Sigmoid colon (tissue), 7 donors: ENCODE data around the gene MRPL46. TPM values are rescaled to one million over a fixed set of nuclear protein-coding genes. Genes with fewer than 3 reads are reported as not detected.

Experiments used
- DNase-seq: peaks from one replicate; pipeline ENCODE4 v3.0.0-alpha.2; 2019
- H3K27ac ChIP-seq, 4 donors: fragments of 200-600 bp; sonication (generic); one replicate each; pipeline ENCODE4 v1.5.1; 2016 to 2019; ENCODE audit warnings: mild to moderate bottlenecking in 1 of 4
- H3K27me3 ChIP-seq, 3 donors: fragments of 200-600 bp; sonication (generic); one replicate each; pipeline ENCODE4 v1.5.1; 2019; ENCODE audit warnings: mild to moderate bottlenecking in 1 of 3
- H3K36me3 ChIP-seq, 4 donors: fragments of 200-600 bp; sonication (generic); one replicate each; pipeline ENCODE4 v1.5.1; 2016 to 2019
- H3K4me1 ChIP-seq, 4 donors: fragments of 200-600 bp; sonication (generic); one replicate each; pipeline ENCODE4 v1.5.1; 2017 to 2019
- H3K4me3 ChIP-seq, 4 donors: fragments of 200-600 bp; sonication (generic); one replicate each; pipeline ENCODE4 v1.5.1; 2017 to 2019; ENCODE audit warnings: mild to moderate bottlenecking in 2 of 4, moderate library complexity in 1 of 4
- H3K9me3 ChIP-seq, 4 donors: fragments of 200-600 bp in 3 of 4; sonication (generic) in 3 of 4; one replicate each; pipeline versions ENCODE4 v1.5.1 to v1.6.1; 2013 to 2019
- EP300 ChIP-seq, 4 donors: sonication (generic); formaldehyde crosslinking; IDR thresholded peaks; one replicate each; pipeline ENCODE4 v1.6.1; 2017; ENCODE audit warnings: antibody characterized with exemption in 4 of 4
- POLR2A ChIP-seq, 2 donors: fragments of 450-650 bp; IDR thresholded peaks; one replicate each; pipeline ENCODE4 v1.6.1; 2016; ENCODE audit warnings: antibody characterized with exemption in 2 of 2, mild to moderate bottlenecking in 2 of 2, moderate library complexity in 2 of 2
- POLR2AphosphoS5 ChIP-seq, 4 donors: sonication (generic); formaldehyde crosslinking; IDR thresholded peaks; one replicate each; pipeline ENCODE4 v1.6.1; 2017; ENCODE audit warnings: antibody characterized with exemption in 4 of 4
- WGBS, 2 donors: extraction: QIAGEN DNeasy Blood & Tissue Kit; methylation state at CpG; one replicate each; pipeline ENCODE4 v1.1.7; 2013; 5-methylcytosine and 5-hydroxymethylcytosine counted together
- intact Hi-C: fragments of 100-400 bp; cut with DNase I; formaldehyde crosslinking; loops from one replicate; pipeline ENCODE4 v1.15.1; 2023
- polyA plus RNA-seq, 3 donors: library from polyadenylated mRNA; stranded (reverse); fragments of 200-250 nt; gene quantifications; one replicate each; pipeline ENCODE4 v1.2.3, GENCODE V29; 2013
- total RNA-seq, 4 donors: library from RNA; depleted of rRNA; stranded (reverse); fragments of >200 nt; gene quantifications; one replicate each; pipeline ENCODE4 v1.1.0, GENCODE V29; 2016
- TF ChIP-seq, protein P1 (sequence below), 4 experiments: fragments of 450-650 bp in 3 of 4; fragments of 200-600 bp in 1 of 4; IDR thresholded peaks; one replicate each; pipeline ENCODE4 v1.5.1; 2016 to 2019; ENCODE audit warnings: antibody characterized with exemption in 4 of 4, mild to moderate bottlenecking in 3 of 4, moderate library complexity in 2 of 4
- donor health status: healthy with polysubstance abuse.
- donor health status: Bipolar disorder and iron deficiency.
- donor health status: healthy.

The MRPL46 gene
- total and polyA plus RNA-seq, 7 donors = 15.9 to 53.6 (median 45.8) TPM

DNA sequence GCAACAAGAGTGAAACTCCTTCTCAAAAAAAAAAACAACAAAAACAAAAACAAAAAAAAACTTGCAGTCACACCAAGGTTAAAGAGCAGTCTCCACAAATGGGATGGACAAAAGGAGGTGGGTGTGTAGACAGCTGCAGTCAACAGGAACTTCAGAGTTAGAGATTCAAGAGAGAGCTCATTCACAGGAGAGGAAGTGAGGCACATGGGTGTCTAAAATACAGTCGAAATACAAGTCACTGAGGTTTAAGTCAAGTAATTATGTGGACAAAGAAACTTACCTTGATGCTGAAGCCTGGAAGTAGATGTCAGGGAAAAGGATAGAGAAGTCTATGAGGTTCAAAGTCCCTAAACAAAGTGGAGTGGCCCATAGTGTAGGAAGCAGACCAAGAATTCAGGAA is 15.1 kb upstream of the MRPL46 start:
- no peak for TF ChIP-seq POLR2A (IDR thresholded peaks at IDR 0.05)
- TF ChIP-seq POLR2AphosphoS5 (IDR thresholded peaks at IDR 0.05) = no peak
- no peak for TF ChIP-seq EP300 (IDR thresholded peaks at IDR 0.05)
- TF ChIP-seq, protein P1, sequence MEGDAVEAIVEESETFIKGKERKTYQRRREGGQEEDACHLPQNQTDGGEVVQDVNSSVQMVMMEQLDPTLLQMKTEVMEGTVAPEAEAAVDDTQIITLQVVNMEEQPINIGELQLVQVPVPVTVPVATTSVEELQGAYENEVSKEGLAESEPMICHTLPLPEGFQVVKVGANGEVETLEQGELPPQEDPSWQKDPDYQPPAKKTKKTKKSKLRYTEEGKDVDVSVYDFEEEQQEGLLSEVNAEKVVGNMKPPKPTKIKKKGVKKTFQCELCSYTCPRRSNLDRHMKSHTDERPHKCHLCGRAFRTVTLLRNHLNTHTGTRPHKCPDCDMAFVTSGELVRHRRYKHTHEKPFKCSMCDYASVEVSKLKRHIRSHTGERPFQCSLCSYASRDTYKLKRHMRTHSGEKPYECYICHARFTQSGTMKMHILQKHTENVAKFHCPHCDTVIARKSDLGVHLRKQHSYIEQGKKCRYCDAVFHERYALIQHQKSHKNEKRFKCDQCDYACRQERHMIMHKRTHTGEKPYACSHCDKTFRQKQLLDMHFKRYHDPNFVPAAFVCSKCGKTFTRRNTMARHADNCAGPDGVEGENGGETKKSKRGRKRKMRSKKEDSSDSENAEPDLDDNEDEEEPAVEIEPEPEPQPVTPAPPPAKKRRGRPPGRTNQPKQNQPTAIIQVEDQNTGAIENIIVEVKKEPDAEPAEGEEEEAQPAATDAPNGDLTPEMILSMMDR (IDR thresholded peaks at IDR 0.05) = no peak

DNA sequence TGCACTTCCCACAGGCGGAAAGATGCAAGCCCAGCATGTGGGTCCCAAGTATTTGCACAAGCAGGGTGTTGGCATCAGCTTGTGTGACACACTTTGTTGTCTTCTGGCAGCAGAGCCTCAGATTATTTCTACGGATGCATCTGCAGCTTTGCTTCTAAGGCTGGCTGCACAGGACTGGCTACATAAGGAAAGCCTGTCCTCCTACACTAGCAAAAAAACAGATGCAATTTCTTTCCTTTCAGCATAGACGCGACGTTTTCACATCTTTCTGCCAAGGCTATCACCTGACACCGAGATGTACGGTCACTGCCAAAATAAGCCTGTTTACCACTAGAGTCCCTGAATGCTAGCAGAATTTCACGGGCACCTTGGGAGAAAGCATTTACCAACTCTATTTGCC is 13.8 kb upstream of the MRPL46 start:
- WGBS, 2 donors = 84 to 91% methylated on average over 8 of the region's 8 CpGs
- intact Hi-C loops = no loop called here
- Histone ChIP-seq H3K4me1 (peaks cover 0 to 9% (median 6%) of the 10 kb centered on the region in 4 donors), H3K4me3 (no peak overlapping the region), H3K36me3 (peaks cover 0 to 17% (median 6%) of the 10 kb centered on the region in 4 donors), H3K9me3 (no peaks in the 10 kb centered on the region), H3K27me3 (no peaks in the 10 kb centered on the region), H3K27ac (no peak overlapping the region)
- TF ChIP-seq, protein P1 (IDR thresholded peaks at IDR 0.05) = no peak
- TF ChIP-seq POLR2AphosphoS5 (IDR thresholded peaks at IDR 0.05) = no peak
- no peak for TF ChIP-seq EP300 (IDR thresholded peaks at IDR 0.05)
- TF ChIP-seq POLR2A (IDR thresholded peaks at IDR 0.05) = no peak
- DNase-seq = no peak

More for the DNA sequence above, 15.1 kb upstream of the MRPL46 start:
- WGBS, 2 donors = 51 to 79% methylated on average over 1 of the region's 1 CpG
- intact Hi-C loops = no loop called here
- no peak for DNase-seq
- Histone ChIP-seq H3K36me3 (peaks cover 0 to 13% (median 6%) of the 10 kb centered on the region in 4 donors), H3K27ac (no peak overlapping the region), H3K27me3 (no peaks in the 10 kb centered on the region), H3K4me1 (no peaks in the 10 kb centered on the region), H3K4me3 (no peak overlapping the region), H3K9me3 (no peaks in the 10 kb centered on the region)

DNA sequence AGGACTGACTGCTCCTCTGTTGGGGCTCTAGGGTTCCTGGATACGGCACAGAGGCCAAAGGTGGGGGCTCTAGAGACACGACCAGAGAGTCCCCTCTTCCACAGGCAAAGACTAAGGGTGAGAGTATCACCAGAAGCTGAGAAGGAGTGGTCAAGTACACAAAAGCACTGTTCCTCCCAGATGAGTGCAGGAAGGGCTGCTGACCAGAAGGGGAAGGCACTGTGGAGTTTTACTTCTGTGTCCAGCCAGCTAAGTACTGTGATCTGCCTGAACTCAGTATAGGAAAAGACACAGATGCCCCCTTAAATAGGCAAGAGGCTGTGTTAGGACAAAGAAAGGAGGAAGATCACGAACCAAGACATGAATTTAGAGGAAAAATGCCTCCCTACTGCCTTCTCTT is 12.0 kb upstream of the MRPL46 start:
- H3K27ac ChIP-seq = no peak overlapping the region
- DNase-seq = no peak
- 50 to 89% methylated on average over 3 of the region's 3 CpGs for WGBS, 2 donors
- peaks cover 0 to 35% (median 12%) of the 10 kb centered on the region in 4 donors for H3K36me3 ChIP-seq
- no peak for TF ChIP-seq POLR2AphosphoS5 (IDR thresholded peaks at IDR 0.05)
- no peak for TF ChIP-seq EP300 (IDR thresholded peaks at IDR 0.05)
- TF ChIP-seq, protein P1 (IDR thresholded peaks at IDR 0.05) = no peak
- TF ChIP-seq POLR2A (IDR thresholded peaks at IDR 0.05) = no peak
- H3K27me3 ChIP-seq = no peaks in the 10 kb centered on the region
- no peaks in the 10 kb centered on the region for H3K9me3 ChIP-seq
- intact Hi-C loops = loop anchor here (5.0 kb wide), 2 partner anchors 353 to 418 kb away; partner anchors contain the start of gene HAPLN3
- H3K4me1 ChIP-seq = peaks cover 0 to 9% (median 6%) of the 10 kb centered on the region in 4 donors
- H3K4me3 ChIP-seq = no peak overlapping the region

DNA sequence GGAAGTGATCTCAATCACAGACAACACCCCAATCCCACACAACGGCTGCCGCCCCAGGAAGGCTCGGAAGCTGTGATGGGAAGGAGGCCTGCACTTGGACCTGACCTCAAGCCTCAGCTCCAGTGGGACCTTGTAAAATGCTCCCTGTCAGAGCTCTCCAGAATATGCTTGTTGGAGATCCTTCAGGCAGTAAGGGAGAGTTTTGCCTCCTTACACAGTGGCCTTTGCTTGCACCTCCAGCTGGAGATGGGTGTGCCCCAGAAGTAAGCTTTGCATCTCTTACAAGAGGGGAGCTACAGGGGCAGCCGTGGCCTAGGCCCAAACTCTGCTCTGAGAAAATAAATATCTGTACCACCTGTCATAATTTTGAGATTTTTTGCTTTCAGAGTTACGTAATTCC is 10.7 kb upstream of the MRPL46 start:
- intact Hi-C loops = loop anchor here (2.0 to 5.0 kb wide), 4 partner anchors 69 to 419 kb away; partner anchors contain the start of genes DET1 and HAPLN3
- H3K27me3 ChIP-seq = no peaks in the 10 kb centered on the region
- H3K4me1 ChIP-seq = peaks cover 0 to 9% (median 6%) of the 10 kb centered on the region in 4 donors
- peaks cover 0 to 48% (median 16%) of the 10 kb centered on the region in 4 donors for H3K36me3 ChIP-seq
- WGBS, 2 donors = 88 to 93% methylated on average over 5 of the region's 5 CpGs
- TF ChIP-seq POLR2A (IDR thresholded peaks at IDR 0.05) (no peak), POLR2AphosphoS5 (IDR thresholded peaks at IDR 0.05) (no peak)
- TF ChIP-seq, protein P1 (IDR thresholded peaks at IDR 0.05) = no peak
- H3K9me3 ChIP-seq = no peaks in the 10 kb centered on the region
- no peak overlapping the region for H3K27ac ChIP-seq
- H3K4me3 ChIP-seq = no peak overlapping the region
- no peak for DNase-seq

DNA sequence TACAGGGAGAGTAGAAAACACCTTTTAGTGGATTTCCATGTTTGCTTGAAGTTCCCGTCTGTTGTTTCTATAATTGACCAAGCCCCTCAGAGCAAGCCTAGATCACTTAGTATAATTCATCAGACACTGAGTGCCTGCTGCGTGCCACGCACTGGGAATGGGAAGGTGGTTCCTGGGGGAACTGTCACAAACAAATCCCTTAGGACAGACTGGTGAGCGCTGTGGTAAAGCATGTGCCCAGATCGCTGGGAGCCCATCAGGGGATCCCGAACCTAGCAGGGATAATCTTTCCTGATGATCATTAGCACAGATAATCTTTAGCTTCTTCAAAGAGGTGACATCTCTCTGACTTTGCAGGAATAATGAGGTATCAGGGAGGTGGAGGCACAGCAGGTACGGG is 9.9 kb upstream of the MRPL46 start:
- no peak for DNase-seq
- Histone ChIP-seq H3K4me3 (no peak overlapping the region), H3K9me3 (no peaks in the 10 kb centered on the region), H3K36me3 (peaks cover 0 to 56% (median 17%) of the 10 kb centered on the region in 4 donors), H3K27me3 (no peaks in the 10 kb centered on the region), H3K4me1 (peaks cover 0 to 9% (median 6%) of the 10 kb centered on the region in 4 donors), H3K27ac (peak overlapping the region in 3 of 4 donors; percentile 5 to 67 (median 53))
- TF ChIP-seq POLR2A (IDR thresholded peaks at IDR 0.05) = no peak
- TF ChIP-seq EP300 (IDR thresholded peaks at IDR 0.05) = no peak
- TF ChIP-seq, protein P1 (IDR thresholded peaks at IDR 0.05) = no peak
- no peak for TF ChIP-seq POLR2AphosphoS5 (IDR thresholded peaks at IDR 0.05)
- 91 to 93% methylated on average over 7 of the region's 7 CpGs for WGBS, 2 donors
- intact Hi-C loops = loop anchor here (2.0 to 5.0 kb wide), 4 partner anchors 70 to 420 kb away; partner anchors contain the start of genes DET1 and HAPLN3
